HepG2 (cell line): Measurements from ENCODE around the gene ZNF683. TPM values are rescaled to one million over a fixed set of nuclear protein-coding genes. Genes with fewer than 3 reads are reported as not detected.

ENCODE experiments used
- ATAC-seq: fragments of 200-7000 bp; cut with Tn5 transposase; 3 replicates; pipeline ENCODE4 v1.9.1; 2020; ENCODE audit warnings: mild to moderate bottlenecking, moderate library complexity
- BruUV-seq: library from RNA; stranded (reverse); fragments of 400-500 nt; replicated peaks from 2 replicates; lab custom pipeline; 2021; lab: Mats Ljungman, UMichigan
- CTCF ChIA-PET: fragments of 300-600 bp; formaldehyde crosslinking; extraction: SDS; loops from one replicate; lab custom pipeline; 2021; ENCODE audit warnings: low total read pairs, inconsistent platforms, low intra/inter-chr PET ratio; lab: Yijun Ruan, JAX
- POLR2A ChIA-PET: fragments of 350-600 bp; sonication (Branson Sonifier 250); formaldehyde crosslinking; loops from one replicate; lab custom pipeline; 2020; ENCODE audit warnings: antibody characterized with exemption, inconsistent platforms; lab: Yijun Ruan, JAX
- DNase-seq: peaks from one replicate; pipeline ENCODE4 v3.0.0-alpha.2; 2015; ENCODE audit warnings: low spot score
- FAIRE-seq: peaks from 3 replicates; lab custom pipeline; 2011; peaks lifted over from hg19 to GRCh38; lab: Jason Lieb, UNC
- H2AFZ ChIP-seq: one replicate; pipeline ENCODE4 v1.6.1; 2011; ENCODE audit warnings: low read length, inconsistent platforms
- H3K27ac ChIP-seq: fragments of 300-600 bp; 3 replicates; pipeline ENCODE4 v1.8.0; 2011; ENCODE audit warnings: mixed run types, mild to moderate bottlenecking, mixed read lengths, low read length, inconsistent platforms; ENCODE audit not compliant: insufficient read depth; ENCODE audit errors: extremely low read length
- H3K27me3 ChIP-seq, 2 experiments: fragments of 200-600 bp in 1 of 2; 2 replicates in 1 of 2; 3 replicates in 1 of 2; pipeline versions ENCODE4 v1.6.0 to v1.8.0; 2011; ENCODE audit warnings: low read length in 2 of 2, mild to moderate bottlenecking in 2 of 2, moderate library complexity in 2 of 2, inconsistent platforms in 1 of 2; ENCODE audit not compliant: insufficient read depth in 2 of 2, control insufficient read depth in 1 of 2
- H3K36me3 ChIP-seq, 2 experiments: fragments of 200-600 bp in 1 of 2; replicated peaks in 1 of 2; 2 replicates in 1 of 2; 3 replicates in 1 of 2; pipeline versions ENCODE4 v1.5.1 to v1.8.0; 2011; ENCODE audit warnings: low read length in 2 of 2, inconsistent platforms in 1 of 2; ENCODE audit not compliant: insufficient read depth in 2 of 2, control insufficient read depth in 1 of 2
- H3K4me1 ChIP-seq: 2 replicates; pipeline ENCODE4 v1.5.1; 2012; ENCODE audit warnings: low read length, inconsistent platforms; ENCODE audit not compliant: insufficient read depth
- H3K4me2 ChIP-seq: 2 replicates; pipeline ENCODE4 v1.6.0; 2011; ENCODE audit warnings: low read depth, low read length, inconsistent platforms
- H3K4me3 ChIP-seq, 3 experiments: fragments of 200-600 bp in 1 of 3; sonication (generic), shearing (Covaris generic) in 1 of 3; replicated peaks in 1 of 3; 2 replicates each; pipeline ENCODE4 v1.5.1; 2011 to 2016; ENCODE audit warnings: low read length in 3 of 3, inconsistent platforms in 2 of 3, low read depth in 2 of 3, mild to moderate bottlenecking in 2 of 3, control low read depth in 1 of 3, mixed read lengths in 1 of 3; ENCODE audit not compliant: insufficient read depth in 1 of 3
- H3K79me2 ChIP-seq: one replicate; pipeline ENCODE4 v1.6.1; 2011; ENCODE audit warnings: low read length, inconsistent platforms; ENCODE audit not compliant: insufficient read depth
- H3K9ac ChIP-seq: 2 replicates; pipeline ENCODE4 v1.6.0; 2011; ENCODE audit warnings: mild to moderate bottlenecking, low read depth, low read length, inconsistent platforms; ENCODE audit not compliant: insufficient read depth
- H3K9me3 ChIP-seq: 2 replicates; pipeline ENCODE4 v1.5.1; 2012; ENCODE audit warnings: mild to moderate bottlenecking, low read length
- H4K20me1 ChIP-seq: 2 replicates; pipeline ENCODE4 v1.6.0; 2011; ENCODE audit warnings: inconsistent platforms, mild to moderate bottlenecking, low read length, moderate library complexity; ENCODE audit not compliant: insufficient read depth
- CBFB ChIP-seq: sonication (generic); formaldehyde crosslinking; IDR thresholded peaks from 2 replicates; pipeline ENCODE4 v1.4.0; 2020; ENCODE audit warnings: missing genetic modification reagents
- CEBPG ChIP-seq: IDR thresholded peaks from 2 replicates; pipeline ENCODE4 v1.6.1; 2016
- CENPT ChIP-seq: sonication (generic); formaldehyde crosslinking; IDR thresholded peaks from 2 replicates; pipeline ENCODE4 v1.8.0; 2022; ENCODE audit warnings: low read depth, mild to moderate bottlenecking, moderate library complexity, missing genetic modification reagents
- ESRRA ChIP-seq: sonication (generic); formaldehyde crosslinking; IDR thresholded peaks from 2 replicates; pipeline ENCODE4 v1.5.1; 2020; ENCODE audit warnings: mild to moderate bottlenecking, low read depth, missing genetic modification reagents
- FOXK2 ChIP-seq: fragments of 450-650 bp; IDR thresholded peaks from 2 replicates; pipeline ENCODE4 v1.6.1; 2016
- IRX3 ChIP-seq: sonication (generic); formaldehyde crosslinking; IDR thresholded peaks from 2 replicates; pipeline ENCODE4 v1.8.1; 2023; ENCODE audit warnings: mild to moderate bottlenecking, low read depth, missing genetic modification reagents, borderline replicate concordance
- MAFF ChIP-seq: IDR thresholded peaks from 2 replicates; pipeline ENCODE4 v1.6.1; 2011; ENCODE audit warnings: low read depth, low read length, improper control_type of control experiment
- RCOR2 ChIP-seq: IDR thresholded peaks from 2 replicates; pipeline ENCODE4 v1.6.1; 2016; ENCODE audit warnings: missing biosample characterization, missing genetic modification reagents
- SMAD9 ChIP-seq: sonication (generic); formaldehyde crosslinking; IDR thresholded peaks from 2 replicates; pipeline ENCODE4 v1.5.1; 2020; ENCODE audit warnings: mild to moderate bottlenecking, missing genetic modification reagents
- ZNF281 ChIP-seq: sonication (generic); formaldehyde crosslinking; IDR thresholded peaks from 2 replicates; pipeline ENCODE4 v1.4.0; 2020; ENCODE audit warnings: missing genetic modification reagents, borderline replicate concordance
- ZNF619 ChIP-seq: sonication (generic); formaldehyde crosslinking; IDR thresholded peaks from 2 replicates; pipeline ENCODE4 v1.4.0; 2020; ENCODE audit warnings: mild to moderate bottlenecking, missing genetic modification reagents
- ZNF839 ChIP-seq: sonication (generic); formaldehyde crosslinking; IDR thresholded peaks from 2 replicates; pipeline ENCODE4 v1.4.0; 2020; ENCODE audit warnings: missing genetic modification reagents, mild to moderate bottlenecking, borderline replicate concordance
- WGBS: methylation state at CpG from one replicate; pipeline ENCODE4 v1.1.6; 2017; ENCODE audit warnings: low lambda C conversion rate; 5-methylcytosine and 5-hydroxymethylcytosine counted together
- in situ Hi-C: cut with HindIII; loops from 2 replicates; pipeline ENCODE4 v1.10.0; 2017; ENCODE audit warnings: low pct_unique_long_range_greater_than_20kb; ENCODE audit not compliant: extremely low pct_ligation_motif_present
- intact Hi-C: fragments of 100-400 bp; cut with micrococcal nuclease; formaldehyde crosslinking; loops from one replicate; pipeline ENCODE4 v1.10.0; 2022; ENCODE audit not compliant: unreplicated experiment
- polyA plus RNA-seq, 8 experiments: library from polyadenylated mRNA; depleted of rRNA in 3 of 8; stranded (reverse) in 7 of 8; unstranded in 1 of 8; fragments of >200 nt; fragmentation: Illumina TruSeq in 4 of 8; extraction: Trizol in 4 of 8; gene quantifications; 2 replicates each; pipeline versions ENCODE4 v1.2.1 to v1.2.3, GENCODE V29; 2011 to 2016; ENCODE audit warnings: low read depth in 4 of 8, missing spikeins in 1 of 8, mixed read lengths in 1 of 8; ENCODE audit not compliant: insufficient read depth in 1 of 8
- total RNA-seq, 5 experiments: library from RNA; depleted of rRNA; stranded (reverse); fragments of >200 nt; fragmentation: Illumina TruSeq; extraction: Trizol; gene quantifications; 2 replicates each; pipeline ENCODE4 v1.2.3, GENCODE V29; 2016; ENCODE audit warnings: low read depth in 1 of 5

ZNF683 gene
- total and polyA plus RNA-seq, 2 of the 13 experiments (the other 11 are each of a cell fraction or from before 2014, with no cell fraction given) = not detected

DNA sequence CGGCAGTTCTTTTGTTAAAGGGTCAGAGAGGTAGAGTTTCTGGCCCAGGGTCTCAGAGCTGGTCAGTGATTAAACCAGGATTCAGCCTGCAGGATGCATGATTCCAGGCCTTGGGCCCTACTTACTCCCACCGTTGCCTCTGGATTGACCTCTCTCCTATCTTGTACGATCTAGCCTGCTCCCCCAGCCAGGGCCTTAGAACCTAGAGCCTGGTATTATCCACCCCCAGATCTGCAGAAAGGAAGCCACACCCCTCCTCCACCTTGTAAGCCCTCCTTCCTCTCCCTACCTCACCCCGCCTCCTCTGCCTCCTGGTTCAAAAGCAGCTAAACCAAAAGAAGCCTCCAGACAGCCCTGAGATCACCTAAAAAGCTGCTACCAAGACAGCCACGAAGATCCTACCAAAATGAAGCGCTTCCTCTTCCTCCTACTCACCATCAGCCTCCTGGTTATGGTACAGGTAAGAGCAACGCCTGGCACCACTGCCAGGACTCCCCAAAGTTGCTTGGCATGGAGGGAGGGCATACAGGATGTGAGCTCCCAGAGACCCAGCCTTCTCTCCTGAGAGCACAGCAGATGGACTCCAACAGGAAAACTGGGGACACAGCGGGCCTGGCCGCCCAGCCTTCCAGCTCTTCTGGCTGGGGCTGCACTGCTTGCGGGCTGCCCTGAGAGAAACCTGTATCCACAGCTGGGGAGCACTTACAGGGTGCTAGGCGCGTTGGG lies 54.8 kb downstream of the ZNF683 start, which contains the start of gene CD52:
Gene CD52 (plus strand): TSS at position 347 of the 726 bp plus-strand sequence. CDS start 60 bp downstream, at position 407.
- Histone ChIP-seq H3K9me3 (no peaks in the 10 kb centered on the region), H3K27me3 (no peaks in the 10 kb centered on the region), H3K4me3 (no peak within 1 kb of the TSS), H3K27ac (no peak within 1 kb of the TSS), H3K79me2 (no peaks in the 10 kb centered on the region), H3K4me1 (peaks cover 15% of the 10 kb centered on the region; the same call in 1 of the 2 replicates), H4K20me1 (no peaks in the 10 kb centered on the region), H3K9ac (no peak within 1 kb of the TSS), H2AFZ (no peak within 1 kb of the TSS), H3K36me3 (no peaks in the 10 kb centered on the region), H3K4me2 (no peak within 1 kb of the TSS)
- FAIRE-seq (no peak), DNase-seq (no peak), ATAC-seq (no peak)
- ChIA-PET CTCF (no interaction called here), POLR2A (no interaction called here)
- no TSS peak for BruUV-seq
- intact Hi-C loops = no loop called here
- 60% methylated on average over 10 of the region's 12 CpGs for WGBS
- TF ChIP-seq MAFF (no peak), CENPT (CRISPR knock-in tag) (no peak), IRX3 (CRISPR knock-in tag) (no peak), ZNF619 (CRISPR knock-in tag) (no peak), FOXK2 (no peak), SMAD9 (CRISPR knock-in tag) (no peak), ZNF839 (CRISPR knock-in tag) (no peak), RCOR2 (no peak), CBFB (CRISPR knock-in tag) (no peak), ZNF281 (CRISPR knock-in tag) (no peak), CEBPG (CRISPR knock-in tag) (no peak), ESRRA (CRISPR knock-in tag) (no peak)
- in situ Hi-C loops = no loop called here
